HuH-7.5 (cell line): Measurements from ENCODE around the gene HLA-DQB1.
A peak's percentile ranks its signal among the peaks of the same experiment; 100 is the strongest.

Experiments
- DNase-seq: peaks from one replicate; pipeline ENCODE4 v3.0.0; 2011; ENCODE audit warnings: low spot score

The HLA-DQB1 gene

DNA sequence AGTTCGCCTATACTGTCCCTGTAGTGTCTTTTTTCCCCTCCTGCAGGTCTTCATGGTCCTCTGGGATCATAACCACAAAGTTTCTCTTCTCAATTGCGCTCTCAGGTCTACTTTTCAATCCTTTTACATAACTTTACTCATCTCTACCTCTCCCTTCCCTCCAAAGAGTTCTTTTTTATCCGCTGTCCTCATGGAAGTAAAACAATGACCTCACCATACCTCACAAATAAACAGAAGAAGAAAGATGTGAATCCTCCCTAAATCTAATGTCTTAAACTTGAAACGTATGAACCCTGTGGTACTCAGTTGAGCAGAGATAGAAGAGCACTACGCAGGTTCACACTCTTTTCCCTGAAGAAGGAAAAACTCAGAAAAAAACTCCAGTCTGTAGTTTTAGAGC lies 41.3 kb downstream of the HLA-DQB1 start:
- DNase-seq, result no peak

DNA sequence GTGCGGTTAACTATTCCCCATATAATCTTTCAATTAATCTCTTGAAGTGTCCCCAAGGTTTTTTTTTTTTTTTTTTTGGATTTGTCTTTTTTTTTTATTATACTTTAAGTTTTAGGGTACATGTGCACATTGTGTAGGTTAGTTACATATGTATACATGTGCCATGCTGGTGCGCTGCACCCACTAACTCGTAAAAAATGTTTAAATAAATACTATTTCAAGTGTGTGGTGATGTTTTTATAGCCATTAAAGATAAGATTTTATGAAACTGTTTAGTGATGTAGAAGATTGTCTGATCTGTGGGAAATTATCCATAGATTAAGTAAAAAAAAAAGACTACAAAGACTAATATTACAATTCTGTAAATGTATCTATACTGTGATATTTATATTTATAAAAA lies 41.9 kb downstream of the HLA-DQB1 start:
- DNase-seq, result no peak

DNA sequence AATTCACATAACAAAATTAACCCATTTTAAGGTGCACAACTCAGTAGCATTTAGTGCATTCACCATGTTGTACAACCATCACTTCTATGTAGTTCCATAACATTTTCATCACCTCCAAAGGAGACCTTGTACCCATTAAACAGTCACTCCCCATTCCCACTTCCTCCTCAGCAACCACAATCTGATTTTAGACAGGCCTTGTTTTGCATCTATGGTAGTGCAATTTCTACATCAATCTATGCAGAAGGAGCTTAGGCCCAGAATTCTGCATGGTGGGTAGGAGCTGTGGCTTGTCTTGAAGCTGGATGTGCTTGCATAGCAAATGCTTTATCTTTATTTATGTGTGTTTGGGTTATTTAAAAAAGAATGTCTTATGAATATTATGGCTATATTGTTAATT lies 42.8 kb downstream of the HLA-DQB1 start:
- DNase-seq, result no peak

DNA sequence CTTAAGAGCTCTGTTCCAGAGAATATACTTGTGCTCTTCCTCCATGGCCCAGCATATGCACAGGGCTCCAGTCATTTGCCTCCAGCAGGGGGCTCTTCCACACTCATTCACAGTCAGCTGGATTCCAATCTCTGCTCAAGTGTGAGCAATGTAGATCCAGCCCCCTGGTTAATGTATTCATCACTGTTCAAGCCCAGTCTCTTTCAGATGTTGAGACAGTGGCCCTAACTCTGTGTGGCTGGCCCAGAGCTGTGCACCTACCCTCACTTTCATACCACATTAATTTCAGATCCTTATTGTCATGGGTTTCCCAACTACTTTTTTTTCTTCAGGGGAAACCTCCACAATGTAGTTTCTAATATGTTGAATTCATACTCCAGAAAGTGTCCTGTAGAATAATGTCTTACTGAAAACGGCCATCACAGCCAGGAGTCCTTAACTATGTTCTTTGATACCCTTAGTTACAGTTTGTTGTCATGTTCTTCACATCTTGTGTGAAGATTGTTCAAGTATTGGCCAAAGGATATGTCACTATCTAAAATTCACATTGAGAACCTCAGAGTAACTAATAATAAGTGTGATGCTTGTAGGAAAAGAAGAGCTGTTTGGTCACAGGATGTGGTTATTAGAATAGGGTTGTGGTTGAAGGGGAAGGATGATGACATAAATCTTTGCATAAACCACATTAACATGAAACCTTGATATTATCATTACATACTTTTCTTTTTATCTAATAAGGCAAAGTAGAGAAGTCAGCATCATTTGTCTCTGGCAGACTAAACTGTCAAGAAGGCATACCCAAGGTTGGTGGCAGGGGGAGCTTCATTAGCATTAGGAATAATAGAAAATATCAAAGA lies 43.7 kb downstream of the HLA-DQB1 start:
- DNase-seq, result no peak

DNA sequence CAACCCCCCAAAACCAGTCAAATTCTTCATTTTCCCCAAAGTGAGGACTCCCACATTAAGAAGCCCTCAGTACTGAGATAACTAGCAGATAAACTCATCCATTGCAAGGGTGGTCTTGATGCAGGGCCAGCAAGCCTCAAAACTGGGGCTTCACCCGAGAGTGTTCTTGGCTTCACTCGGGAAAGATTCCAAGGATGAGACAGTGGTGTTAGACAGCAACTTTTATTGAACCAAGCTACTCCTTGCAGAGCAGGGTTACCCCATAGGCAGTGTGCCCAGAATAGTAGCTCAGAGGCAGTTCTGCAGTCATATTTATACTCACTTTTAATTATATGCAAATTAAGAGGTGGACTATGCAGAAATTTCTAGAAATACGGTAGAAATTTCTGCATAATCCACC lies 45.1 kb downstream of the HLA-DQB1 start:
- no peak for DNase-seq

DNA sequence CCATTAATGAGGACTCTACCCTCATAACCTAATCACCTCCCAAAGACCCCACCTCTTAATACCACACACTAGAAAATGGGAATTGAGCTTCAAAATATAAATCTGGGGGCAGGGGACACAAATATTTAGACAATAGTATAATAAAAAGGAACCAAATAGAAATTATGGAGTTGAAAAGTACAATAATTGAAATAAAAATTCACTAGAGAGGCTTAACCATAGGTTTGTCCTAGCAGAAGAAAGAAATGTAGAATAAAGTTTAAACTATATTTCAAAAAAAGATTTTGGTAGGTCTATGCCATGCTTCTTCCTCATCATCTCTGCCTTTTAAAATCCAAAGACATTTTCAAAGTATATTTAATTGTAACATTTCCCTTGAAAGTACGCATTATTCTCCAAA lies 48.7 kb downstream of the HLA-DQB1 start:
- DNase-seq, result no peak

DNA sequence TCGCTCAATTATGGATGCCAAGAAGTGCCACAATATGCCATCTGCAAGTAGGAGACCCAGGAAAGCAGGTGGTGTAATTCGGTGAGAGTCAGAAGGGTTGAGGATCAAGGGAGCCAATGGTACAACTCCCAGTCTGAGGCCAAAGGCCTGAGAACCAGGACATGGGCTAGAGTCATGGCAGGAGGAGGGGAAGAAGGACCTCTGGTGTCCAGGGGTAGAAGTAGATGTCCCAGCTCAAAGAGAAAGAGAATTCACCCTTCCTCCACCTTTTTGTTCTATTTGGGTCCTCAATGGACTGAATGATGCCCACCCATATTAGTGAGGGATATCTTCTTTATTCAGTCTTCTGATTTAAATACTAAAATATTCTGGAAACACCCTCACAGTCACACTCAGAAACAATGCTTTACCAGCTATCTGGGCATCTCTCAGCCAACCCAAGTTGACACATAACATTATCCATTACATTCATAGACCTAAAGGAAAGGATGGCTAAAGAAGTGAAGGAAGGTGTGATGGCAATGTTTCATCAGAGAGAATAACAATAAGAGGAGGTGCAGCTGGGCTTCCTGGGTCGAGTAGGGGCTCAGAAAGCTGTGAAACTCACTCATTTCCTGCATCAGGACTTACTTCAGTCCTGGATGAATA lies 50.4 kb downstream of the HLA-DQB1 start:
- no peak for DNase-seq

DNA sequence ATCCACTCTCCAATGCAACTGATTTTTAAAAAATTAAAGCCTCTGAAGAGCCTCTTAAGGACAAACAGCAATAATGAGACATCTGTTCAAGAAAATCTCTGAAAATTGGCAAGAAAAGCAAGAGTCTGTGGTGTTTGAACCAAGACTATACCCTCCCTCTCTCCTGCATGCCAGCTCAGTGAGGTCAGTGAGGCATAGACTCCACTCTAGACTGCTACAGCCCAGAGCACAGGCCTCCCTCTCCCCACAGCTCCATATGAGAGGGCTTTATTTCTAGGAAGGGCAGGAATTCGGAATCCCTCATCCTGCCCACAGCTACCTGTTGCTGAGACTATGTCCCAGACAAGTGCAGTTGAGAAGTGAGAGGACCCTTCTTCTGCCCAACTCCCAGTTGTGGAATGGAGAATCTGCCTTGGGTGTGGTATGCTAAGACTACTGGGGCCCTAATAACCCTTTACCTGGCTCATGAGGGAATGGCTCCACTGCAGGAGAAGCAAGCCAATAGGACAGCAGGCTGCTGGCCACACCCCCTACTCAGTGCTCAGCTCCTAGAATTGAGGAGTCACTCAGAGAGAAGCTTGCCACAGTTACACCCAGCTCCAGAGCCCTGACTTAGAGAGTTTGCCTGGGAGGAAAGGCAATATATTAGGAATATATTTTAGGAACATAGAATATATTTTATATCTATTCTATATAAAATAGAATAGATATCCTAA lies 51.9 kb downstream of the HLA-DQB1 start:
- no peak for DNase-seq

DNA sequence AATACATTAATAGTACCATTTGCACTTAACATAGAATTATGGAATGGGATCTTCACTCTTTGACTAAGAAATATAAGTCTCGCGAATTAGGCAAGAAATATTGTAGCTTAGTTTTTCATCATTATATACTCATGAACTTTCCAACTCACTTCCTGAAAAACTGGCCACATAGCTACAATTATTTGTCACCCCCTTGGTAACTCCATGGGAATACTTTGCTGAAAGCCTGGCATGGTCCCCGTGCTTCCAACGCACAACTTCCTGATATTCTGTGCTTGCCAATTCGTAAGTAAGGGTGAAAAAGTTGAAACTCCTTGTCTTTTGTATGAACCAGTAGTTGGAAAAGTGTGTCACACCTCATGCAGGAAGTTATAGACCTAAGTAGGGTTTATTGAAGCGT lies 53.0 kb downstream of the HLA-DQB1 start:
- no peak for DNase-seq

DNA sequence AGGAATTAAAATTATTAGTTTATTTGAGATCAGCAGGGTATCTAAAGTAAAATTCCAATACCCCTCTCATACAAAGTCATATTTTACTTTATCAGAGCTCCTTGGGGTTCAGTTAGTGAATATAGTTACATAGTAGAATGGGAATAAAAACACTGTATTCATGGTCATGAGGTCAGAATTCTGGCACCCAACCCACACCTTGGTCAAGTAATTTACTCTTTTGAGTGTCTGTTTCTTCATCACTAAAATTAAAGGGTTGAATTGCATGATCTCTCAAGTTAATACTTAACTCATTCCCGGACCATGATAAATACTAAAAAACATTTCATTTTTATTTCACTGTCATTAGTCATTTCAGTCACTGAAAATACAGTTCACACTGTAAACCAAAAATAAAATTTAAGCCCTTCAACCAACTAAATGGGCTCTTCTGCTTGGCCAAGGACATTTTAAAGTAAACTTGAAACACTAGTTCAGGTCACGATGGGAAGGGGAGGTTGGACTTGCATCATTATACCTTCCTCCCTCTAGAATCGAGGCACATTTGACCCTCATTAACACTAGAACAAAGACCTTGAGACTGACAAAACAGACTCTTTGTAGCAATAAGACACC lies 55.7 kb downstream of the HLA-DQB1 start:
- no peak for DNase-seq

DNA sequence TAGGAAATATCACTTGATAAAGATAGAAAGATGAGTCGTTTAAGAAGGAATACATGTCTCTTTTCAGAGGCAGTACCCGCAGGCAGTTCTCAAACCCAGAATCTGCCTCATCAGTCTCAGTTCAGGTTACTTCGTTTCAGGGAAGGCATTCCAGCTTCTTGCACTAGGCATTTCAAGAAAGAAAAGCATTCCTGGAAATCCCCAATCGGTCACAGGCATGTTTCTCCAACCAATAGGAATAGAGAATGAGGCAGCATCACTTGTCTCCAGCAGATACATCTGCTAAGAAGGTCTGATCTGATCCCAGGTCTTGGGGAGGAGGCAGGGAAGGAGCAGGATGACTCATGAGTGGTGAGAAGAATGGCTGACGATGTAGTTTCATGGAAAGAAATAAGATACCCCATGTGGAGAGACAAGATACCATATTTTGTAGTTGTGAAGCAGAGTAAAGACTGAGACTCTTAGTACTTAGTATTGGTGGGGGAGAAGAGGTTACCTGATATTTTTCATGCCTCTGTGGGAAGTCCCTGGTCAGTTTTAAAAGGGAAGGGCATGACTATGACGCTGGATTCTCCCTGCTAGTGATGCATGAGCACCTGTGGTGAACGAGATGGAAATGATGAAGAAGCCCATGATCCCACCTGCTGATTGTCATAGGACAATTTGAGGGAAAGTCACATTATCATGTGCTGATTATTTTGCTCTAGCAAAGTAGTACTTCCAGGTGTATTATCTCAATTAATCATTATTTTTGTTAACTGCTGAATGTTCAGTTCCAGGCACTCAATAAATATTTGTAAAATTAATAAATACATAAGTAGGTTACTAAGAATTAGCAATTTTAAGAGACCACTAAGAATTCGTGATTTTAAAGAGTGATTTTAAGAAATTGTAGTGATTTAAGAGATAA lies 56.5 kb downstream of the HLA-DQB1 start:
- DNase-seq, result peak; percentile 7
